Parathyroid adenoma (tissue), 2 donors: ENCODE results near the gene ZFHX3.

Experiments used
- H2AFZ ChIP-seq: fragments of 300-600 bp; sonication (generic); one replicate; pipeline ENCODE4 v1.7.0; 2017; ENCODE audit warnings: antibody characterized with exemption, mild to moderate bottlenecking
- H3K27ac ChIP-seq: fragments of 300-600 bp; sonication (generic); one replicate; pipeline ENCODE4 v1.7.0; 2017
- H3K27me3 ChIP-seq: fragments of 300-600 bp; sonication (generic); one replicate; pipeline ENCODE4 v1.7.0; 2017; ENCODE audit warnings: low read length; ENCODE audit not compliant: control insufficient read depth, insufficient read depth
- H3K36me3 ChIP-seq: fragments of 300-600 bp; sonication (generic); one replicate; pipeline ENCODE4 v1.7.0; 2017; ENCODE audit warnings: low read length; ENCODE audit not compliant: control insufficient read depth, insufficient read depth
- H3K4me1 ChIP-seq: fragments of 300-600 bp; sonication (generic); one replicate; pipeline ENCODE4 v1.7.0; 2017; ENCODE audit warnings: control low read depth
- H3K4me2 ChIP-seq: fragments of 300-600 bp; sonication (generic); one replicate; pipeline ENCODE4 v1.7.0; 2017; ENCODE audit warnings: low read length
- H3K4me3 ChIP-seq: fragments of 300-600 bp; sonication (generic); one replicate; pipeline ENCODE4 v1.7.0; 2017; ENCODE audit warnings: low read depth, low read length
- H3K79me2 ChIP-seq: fragments of 300-600 bp; sonication (generic); one replicate; pipeline ENCODE4 v1.7.0; 2017; ENCODE audit warnings: control low read depth
- H3K9ac ChIP-seq: fragments of 300-600 bp; sonication (generic); one replicate; pipeline ENCODE4 v1.7.0; 2017; ENCODE audit warnings: mild to moderate bottlenecking
- H3K9me3 ChIP-seq: fragments of 300-600 bp; sonication (generic); one replicate; pipeline ENCODE4 v1.7.0; 2017; ENCODE audit warnings: low read length; ENCODE audit not compliant: control insufficient read depth
- CTCF ChIP-seq: fragments of 300-600 bp; sonication (generic); IDR thresholded peaks from one replicate; pipeline ENCODE4 v1.7.0; 2017; ENCODE audit warnings: antibody characterized with exemption, mild to moderate bottlenecking
- donor health status: primary hyperparathyroidism.

The ZFHX3 gene

GRCh38 chr16:73034374-73034773, 13.6 kb downstream of the ZFHX3 start:
- H3K4me1 ChIP-seq, result peaks cover 41% of the 10 kb centered on the region
- H3K36me3 ChIP-seq, result no peaks in the 10 kb centered on the region
- H2AFZ ChIP-seq, result no peak overlapping the region
- no peak overlapping the region for H3K4me2 ChIP-seq
- peaks cover 72% of the 10 kb centered on the region for H3K79me2 ChIP-seq
- no peak overlapping the region for H3K9ac ChIP-seq
- peak overlapping the region; percentile 0 for H3K27ac ChIP-seq
- H3K4me3 ChIP-seq, result no peak overlapping the region
- TF ChIP-seq CTCF, result no peak
- H3K9me3 ChIP-seq, result no peaks in the 10 kb centered on the region
- H3K27me3 ChIP-seq, result no peaks in the 10 kb centered on the region

DNA sequence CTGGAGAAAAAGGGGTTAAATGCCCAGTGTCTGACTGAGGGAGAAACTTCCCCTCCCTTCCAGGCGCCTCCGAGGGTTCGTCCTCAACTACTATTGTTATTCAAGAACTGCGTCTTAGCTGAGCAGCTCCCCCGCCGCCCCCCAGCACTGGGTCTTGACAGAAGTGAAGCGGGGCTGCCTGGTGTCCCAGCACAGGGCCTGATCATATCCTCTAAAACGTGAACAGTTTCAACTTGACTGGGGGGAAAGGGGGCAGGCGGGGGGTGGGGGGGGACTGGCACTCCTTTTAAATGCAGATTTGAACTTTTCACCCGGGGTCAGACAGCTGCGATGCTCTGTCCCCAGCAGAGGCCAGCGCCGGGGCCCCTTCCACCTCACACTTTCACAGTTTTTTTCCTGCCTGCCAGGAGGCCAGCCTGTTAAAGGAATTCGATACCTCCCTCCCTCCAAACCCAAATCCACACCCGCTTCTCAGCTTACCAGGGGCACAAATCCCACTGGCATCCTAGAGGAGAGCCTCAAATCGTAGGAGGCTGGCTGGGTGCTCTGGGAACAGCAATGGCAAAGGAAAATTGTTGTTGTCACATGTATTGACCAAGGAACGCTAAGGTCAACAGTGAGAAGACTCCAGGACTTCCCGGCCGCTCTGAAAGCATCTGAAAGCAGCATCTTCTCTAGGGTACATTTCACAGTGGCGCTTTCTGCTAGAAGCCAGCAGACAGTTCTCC, 14.5 kb downstream of the ZFHX3 start:
- Histone ChIP-seq H3K27ac (peak overlapping the region; percentile 40), H3K27me3 (no peaks in the 10 kb centered on the region), H3K9me3 (no peaks in the 10 kb centered on the region), H2AFZ (no peak overlapping the region), H3K36me3 (no peaks in the 10 kb centered on the region), H3K4me2 (no peak overlapping the region), H3K79me2 (peaks cover 74% of the 10 kb centered on the region), H3K9ac (no peak overlapping the region), H3K4me3 (no peak overlapping the region), H3K4me1 (peaks cover 41% of the 10 kb centered on the region)
- no peak for TF ChIP-seq CTCF

GRCh38 chr16:73032541-73033270, 15.2 kb downstream of the ZFHX3 start:
- peak overlapping the region; percentile 8 for H3K27ac ChIP-seq
- no peak overlapping the region for H3K4me3 ChIP-seq
- H3K9me3 ChIP-seq, result no peaks in the 10 kb centered on the region
- TF ChIP-seq CTCF, result peak; percentile 12
- no peaks in the 10 kb centered on the region for H3K27me3 ChIP-seq
- no peak overlapping the region for H3K4me2 ChIP-seq
- H2AFZ ChIP-seq, result no peak overlapping the region
- peaks cover 35% of the 10 kb centered on the region for H3K4me1 ChIP-seq
- peaks cover 74% of the 10 kb centered on the region for H3K79me2 ChIP-seq
- no peak overlapping the region for H3K9ac ChIP-seq
- H3K36me3 ChIP-seq, result no peaks in the 10 kb centered on the region

DNA sequence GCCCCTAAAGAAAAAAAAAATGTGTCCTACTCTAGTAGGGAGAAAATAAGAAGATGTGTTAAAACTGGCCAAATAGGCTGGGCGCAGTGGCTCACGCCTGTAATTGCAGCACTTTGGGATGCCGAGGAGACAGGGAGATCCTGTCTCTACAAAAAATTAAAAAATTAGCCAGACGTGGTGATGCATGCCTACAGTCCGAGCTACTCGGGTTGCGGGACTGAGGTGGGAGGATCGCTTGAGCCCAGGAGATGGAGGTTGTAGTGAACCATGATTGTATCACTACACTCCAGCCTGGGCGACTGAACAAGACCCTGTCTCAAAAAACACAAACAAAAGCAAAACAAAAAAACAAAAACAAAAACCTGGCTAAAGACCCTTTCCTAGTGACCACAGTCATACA, 15.9 kb downstream of the ZFHX3 start:
- Histone ChIP-seq H3K9ac (no peak overlapping the region), H3K4me1 (peaks cover 28% of the 10 kb centered on the region), H3K4me2 (no peak overlapping the region), H3K4me3 (no peak overlapping the region), H3K27me3 (no peaks in the 10 kb centered on the region), H3K79me2 (peaks cover 81% of the 10 kb centered on the region), H3K27ac (no peak overlapping the region), H2AFZ (no peak overlapping the region), H3K36me3 (no peaks in the 10 kb centered on the region), H3K9me3 (no peaks in the 10 kb centered on the region)
- no peak for TF ChIP-seq CTCF
